Type B pancreatic cell (in vitro differentiated cells): ENCODE data around the gene SAPCD2. TPM values are rescaled to one million over a fixed set of nuclear protein-coding genes. Genes with fewer than 3 reads are reported as not detected.
"Not testable (repeated sequence)": the region's sequence is repeated elsewhere in the genome, so short reads cannot be mapped to it uniquely, and the experiment has no call there.

ENCODE experiments used
- DNase-seq: peaks from one replicate; pipeline ENCODE4 v3.0.0; 2021; ENCODE audit warnings: mixed read lengths; ENCODE audit not compliant: unreplicated experiment; ENCODE audit errors: extremely low spot score
- H3K27ac Mint-ChIP-seq: 2 replicates; pipeline ENCODE4 v1.8.0; 2021; ENCODE audit warnings: mild to moderate bottlenecking, mixed read lengths
- H3K27me3 Mint-ChIP-seq: 2 replicates; pipeline ENCODE4 v1.8.0; 2021; ENCODE audit warnings: mixed read lengths
- H3K36me3 Mint-ChIP-seq: 2 replicates; pipeline ENCODE4 v1.8.0; 2021; ENCODE audit warnings: mixed read lengths
- H3K4me1 Mint-ChIP-seq: one replicate; pipeline ENCODE4 v1.8.0; 2021; ENCODE audit warnings: mixed read lengths; ENCODE audit not compliant: unreplicated experiment
- H3K4me3 Mint-ChIP-seq: 2 replicates; pipeline ENCODE4 v1.8.0; 2021; ENCODE audit warnings: mild to moderate bottlenecking, mixed read lengths
- H3K9me3 Mint-ChIP-seq: 2 replicates; pipeline ENCODE4 v1.8.0; 2021; ENCODE audit warnings: mixed read lengths
- CTCF ChIP-seq: fragments of 200-600 bp; sonication (generic); conservative IDR thresholded peaks from 2 replicates; pipeline ENCODE4 v1.5.0; 2021; ENCODE audit warnings: antibody characterized with exemption, mild to moderate bottlenecking
- total RNA-seq: library from RNA; stranded (reverse); gene quantifications from 2 replicates; pipeline ENCODE4 v1.2.1, GENCODE V29; 2021; ENCODE audit warnings: low replicate concordance

The SAPCD2 gene
- total RNA-seq, 1 donor from 2014 or later: 19.1 TPM

GRCh38 chr9:137035507-137035834 is 34.9 kb downstream of the SAPCD2 start:
- no peak for DNase-seq
- Mint-ChIP-seq H3K4me3 (no peak overlapping the region), H3K27ac (no peak overlapping the region), H3K27me3 (no peaks in the 10 kb centered on the region), H3K4me1 (no peaks in the 10 kb centered on the region), H3K36me3 (no peaks in the 10 kb centered on the region), H3K9me3 (no peaks in the 10 kb centered on the region)
- peak; percentile 41 for TF ChIP-seq CTCF

GRCh38 chr9:137034709-137035506 is 35.4 kb downstream of the SAPCD2 start:
- DNase-seq: no peak
- peak; percentile 89 for TF ChIP-seq CTCF
- no peak overlapping the region for H3K4me3 Mint-ChIP-seq
- no peaks in the 10 kb centered on the region for H3K27me3 Mint-ChIP-seq
- H3K4me1 Mint-ChIP-seq: no peaks in the 10 kb centered on the region
- H3K27ac Mint-ChIP-seq: no peak overlapping the region
- no peaks in the 10 kb centered on the region for H3K9me3 Mint-ChIP-seq
- H3K36me3 Mint-ChIP-seq: no peaks in the 10 kb centered on the region

GRCh38 chr9:137034039-137034708 is 36.2 kb downstream of the SAPCD2 start:
- DNase-seq: no peak
- Mint-ChIP-seq H3K27ac (no peak overlapping the region), H3K4me3 (no peak overlapping the region), H3K36me3 (no peaks in the 10 kb centered on the region), H3K9me3 (no peaks in the 10 kb centered on the region), H3K27me3 (no peaks in the 10 kb centered on the region), H3K4me1 (no peaks in the 10 kb centered on the region)
- TF ChIP-seq CTCF: no peak

GRCh38 chr9:137033481-137033880 is 36.9 kb downstream of the SAPCD2 start:
- H3K9me3 Mint-ChIP-seq, DNase-seq, H3K27me3 Mint-ChIP-seq, H3K4me1 Mint-ChIP-seq, H3K4me3 Mint-ChIP-seq, H3K27ac Mint-ChIP-seq, H3K36me3 Mint-ChIP-seq: not testable (repeated sequence)

- Mint-ChIP-seq H3K9me3 (no peaks in the 10 kb centered on the region), H3K4me1 (no peaks in the 10 kb centered on the region), H3K27me3 (no peaks in the 10 kb centered on the region), H3K4me3 (no peak overlapping the region), H3K36me3 (no peaks in the 10 kb centered on the region), H3K27ac (no peak overlapping the region)
- no peak for TF ChIP-seq CTCF
- no peak for DNase-seq
Measured at GRCh38 chr9:137032858-137033257, 37.5 kb downstream of the SAPCD2 start.

- Mint-ChIP-seq H3K36me3 (no peaks in the 10 kb centered on the region), H3K9me3 (no peaks in the 10 kb centered on the region), H3K4me1 (no peaks in the 10 kb centered on the region), H3K27ac (no peak within 1 kb of the TSS), H3K27me3 (no peaks in the 10 kb centered on the region), H3K4me3 (no peak within 1 kb of the TSS)
- TF ChIP-seq CTCF: no peak
- no peak for DNase-seq
Measured at GRCh38 chr9:137031904-137032640, 38.3 kb downstream of the SAPCD2 start, which contains the start of gene FUT7. Gene FUT7, minus strand, starts transcription at chr9:137032088. Its CDS starts 97 bp downstream, at chr9:137031991.
